CD4-positive, alpha-beta T cell treated with Interleukin-15 for 1 hour (primary cell): Measurements from ENCODE around the gene ALG1L2.
"Not testable (repeated sequence)": the region's sequence is repeated elsewhere in the genome, so short reads cannot be mapped to it uniquely, and the experiment has no call there.

ENCODE experiments used
- DNase-seq: peaks from one replicate; pipeline ENCODE4 v3.0.0-alpha.2; 2020

The ALG1L2 gene

GRCh38 chr3:130081351-130081881, at the start of gene ALG1L2:
ALG1L2 (plus strand) TSS chr3:130081831; CDS start chr3:130082017, 186 bp downstream.
- no peak for DNase-seq

- DNase-seq = not testable (repeated sequence)
These were observed 44.4 kb upstream of the ALG1L2 start for GRCh38 chr3:130037126-130037815.

GRCh38 chr3:130042736-130043135, 38.9 kb upstream of the ALG1L2 start:
- DNase-seq = not testable (repeated sequence)

GRCh38 chr3:130043658-130044057, 38.0 kb upstream of the ALG1L2 start:
- DNase-seq = not testable (repeated sequence)

- no peak for DNase-seq
These were observed 37.3 kb upstream of the ALG1L2 start for GRCh38 chr3:130044370-130044769.

GRCh38 chr3:130048726-130049125, 32.9 kb upstream of the ALG1L2 start:
- no peak for DNase-seq

- DNase-seq = not testable (repeated sequence)
These were observed 29.3 kb upstream of the ALG1L2 start for GRCh38 chr3:130052366-130052765.

GRCh38 chr3:130052965-130053364, 28.7 kb upstream of the ALG1L2 start:
- DNase-seq = not testable (repeated sequence)

GRCh38 chr3:130057536-130058266, 23.9 kb upstream of the ALG1L2 start:
- DNase-seq = not testable (repeated sequence)

GRCh38 chr3:130058267-130058657, 23.4 kb upstream of the ALG1L2 start:
- not testable (repeated sequence) for DNase-seq

GRCh38 chr3:130058716-130059115, 22.9 kb upstream of the ALG1L2 start:
- DNase-seq = not testable (repeated sequence)

- not testable (repeated sequence) for DNase-seq
These were observed 22.5 kb upstream of the ALG1L2 start for GRCh38 chr3:130059162-130059561.

- DNase-seq = no peak
These were observed 8.0 kb upstream of the ALG1L2 start for GRCh38 chr3:130073582-130073981.

- DNase-seq = no peak
These were observed 4.0 kb upstream of the ALG1L2 start for GRCh38 chr3:130077636-130078035.

GRCh38 chr3:130083363-130084090, 1.9 kb downstream of the ALG1L2 start:
- DNase-seq = not testable (repeated sequence)

GRCh38 chr3:130084436-130084980, 2.9 kb downstream of the ALG1L2 start:
- no peak for DNase-seq

- no peak for DNase-seq
These were observed 4.2 kb downstream of the ALG1L2 start for GRCh38 chr3:130085881-130086280.

- not testable (repeated sequence) for DNase-seq
These were observed 5.0 kb downstream of the ALG1L2 start for GRCh38 chr3:130086628-130087027.

- no peak for DNase-seq
These were observed 6.4 kb downstream of the ALG1L2 start for GRCh38 chr3:130088061-130088460.

- DNase-seq = not testable (repeated sequence)
These were observed 9.1 kb downstream of the ALG1L2 start for GRCh38 chr3:130090681-130091080.

- no peak for DNase-seq
These were observed 10.3 kb downstream of the ALG1L2 start for GRCh38 chr3:130091958-130092357.

GRCh38 chr3:130093741-130094391, 12.2 kb downstream of the ALG1L2 start:
- DNase-seq = peak; percentile 51
